Gastroesophageal sphincter (tissue), 4 donors: Measurements from ENCODE around the gene LSR. TPM values are rescaled to one million over a fixed set of nuclear protein-coding genes. Genes with fewer than 3 reads are reported as not detected.
"Not testable (repeated sequence)": the region's sequence is repeated elsewhere in the genome, so short reads cannot be mapped to it uniquely, and the experiment has no call there.

Experiments used
- ATAC-seq: fragments of 150-250 bp; one replicate; pipeline ENCODE4 v1.9.1; 2016; ENCODE audit warnings: mild to moderate bottlenecking, moderate library complexity
- H3K27ac ChIP-seq, 4 donors: fragments of 200-600 bp; sonication (generic) in 3 of 4; 1 replicate in 3 of 4; 2 replicates in 1 of 4; pipeline ENCODE4 v1.5.1; 2016 to 2019
- H3K27me3 ChIP-seq: fragments of 200-600 bp; sonication (generic); one replicate; pipeline ENCODE4 v1.5.1; 2019
- H3K36me3 ChIP-seq, 2 donors: fragments of 200-600 bp; sonication (generic); one replicate each; pipeline ENCODE4 v1.5.1; 2019; ENCODE audit warnings: control low read depth in 1 of 2
- H3K4me1 ChIP-seq, 3 donors: fragments of 200-600 bp; sonication (generic); 1 replicate in 2 of 3; 2 replicates in 1 of 3; pipeline ENCODE4 v1.5.1; 2016 to 2019; ENCODE audit warnings: control low read depth in 2 of 3
- H3K4me3 ChIP-seq, 2 donors: fragments of 200-600 bp; sonication (generic); one replicate each; pipeline ENCODE4 v1.5.1; 2019; ENCODE audit warnings: mild to moderate bottlenecking in 1 of 2, moderate library complexity in 1 of 2
- H3K9me3 ChIP-seq, 3 donors: fragments of 200-600 bp; sonication (generic); one replicate each; pipeline ENCODE4 v1.5.1; 2017 to 2019; ENCODE audit warnings: control low read depth in 2 of 3
- CTCF ChIP-seq, 4 experiments: fragments of 200-600 bp in 2 of 4; fragments of 450-650 bp in 2 of 4; sonication (generic) in 1 of 4; IDR thresholded peaks; one replicate each; pipeline ENCODE4 v1.5.1; 2017 to 2019; ENCODE audit warnings: antibody characterized with exemption in 4 of 4, mild to moderate bottlenecking in 2 of 4, moderate library complexity in 2 of 4
- EP300 ChIP-seq: sonication (generic); formaldehyde crosslinking; IDR thresholded peaks from one replicate; pipeline ENCODE4 v1.6.1; 2017; ENCODE audit warnings: antibody characterized with exemption, mild to moderate bottlenecking
- POLR2A ChIP-seq, 2 donors: fragments of 450-650 bp; IDR thresholded peaks; one replicate each; pipeline ENCODE4 v1.6.1; 2017; ENCODE audit warnings: antibody characterized with exemption in 2 of 2, mild to moderate bottlenecking in 2 of 2, moderate library complexity in 1 of 2
- POLR2AphosphoS5 ChIP-seq: sonication (generic); formaldehyde crosslinking; IDR thresholded peaks from one replicate; pipeline ENCODE4 v1.6.1; 2017; ENCODE audit warnings: antibody characterized with exemption
- WGBS, 2 donors: methylation state at CpG; one replicate each; pipeline ENCODE4 v1.1.5; 2018; ENCODE audit warnings: low coverage in 1 of 2; 5-methylcytosine and 5-hydroxymethylcytosine counted together
- total RNA-seq, 4 donors: library from RNA; depleted of rRNA; stranded (reverse); fragments of >200 nt; gene quantifications; one replicate each; pipeline ENCODE4 v1.1.0, GENCODE V29; 2016

Gene LSR
- total RNA-seq, 4 donors from 2014 or later: 3.3 to 6.6 (median 5.2) TPM

- Histone ChIP-seq H3K27me3 (peaks cover 33% of the 10 kb centered on the region), H3K9me3 (peaks cover 0 to 6% (median 0%) of the 10 kb centered on the region in 3 donors), H3K4me3 (no peak overlapping the region), H3K36me3 (no peaks in the 10 kb centered on the region), H3K27ac (no peak overlapping the region), H3K4me1 (no peaks in the 10 kb centered on the region)
- TF ChIP-seq POLR2AphosphoS5: no peak
- TF ChIP-seq EP300: no peak
- TF ChIP-seq CTCF (IDR thresholded peaks at IDR 0.05): no peak
- no peak for TF ChIP-seq POLR2A (IDR thresholded peaks at IDR 0.05)
- WGBS, 2 donors: 84 to 86% methylated on average over 1 to 13 of the region's 14 CpGs
- no peak for ATAC-seq
Observed at GRCh38 chr19:35231956-35232645, 16.7 kb upstream of the LSR start.

- no peak overlapping the region for H3K27ac ChIP-seq
- H3K4me3 ChIP-seq: no peak overlapping the region
- 54 to 70% methylated on average over 4 of the region's 5 CpGs for WGBS, 2 donors
- no peaks in the 10 kb centered on the region for H3K4me1 ChIP-seq
- no peak for TF ChIP-seq EP300
- TF ChIP-seq CTCF (IDR thresholded peaks at IDR 0.05): no peak
- TF ChIP-seq POLR2AphosphoS5: no peak
- no peak for TF ChIP-seq POLR2A (IDR thresholded peaks at IDR 0.05)
- no peak for ATAC-seq
- peaks cover 0 to 6% (median 0%) of the 10 kb centered on the region in 3 donors for H3K9me3 ChIP-seq
- H3K27me3 ChIP-seq: peaks cover 32% of the 10 kb centered on the region
- H3K36me3 ChIP-seq: no peaks in the 10 kb centered on the region
Observed at GRCh38 chr19:35232912-35233311, 15.9 kb upstream of the LSR start.

GRCh38 chr19:35236638-35237400 is 12.0 kb upstream of the LSR start:
- peaks cover 51% of the 10 kb centered on the region for H3K27me3 ChIP-seq
- no peak overlapping the region for H3K27ac ChIP-seq
- no peak overlapping the region for H3K4me3 ChIP-seq
- no peak for ATAC-seq
- H3K36me3 ChIP-seq: no peaks in the 10 kb centered on the region
- TF ChIP-seq CTCF (IDR thresholded peaks at IDR 0.05): no peak
- TF ChIP-seq POLR2AphosphoS5: no peak
- no peak for TF ChIP-seq EP300
- TF ChIP-seq POLR2A (IDR thresholded peaks at IDR 0.05): no peak
- H3K9me3 ChIP-seq: peaks cover 0 to 21% (median 0%) of the 10 kb centered on the region in 3 donors
- WGBS, 2 donors: 50 to 75% methylated on average over 2 to 5 of the region's 6 CpGs
- H3K4me1 ChIP-seq: no peaks in the 10 kb centered on the region

GRCh38 chr19:35239597-35239996 is 9.2 kb upstream of the LSR start:
- H3K27ac ChIP-seq, H3K36me3 ChIP-seq, ATAC-seq, H3K4me1 ChIP-seq, H3K4me3 ChIP-seq: not testable (repeated sequence)
- Histone ChIP-seq H3K27me3 (peaks cover 39% of the 10 kb centered on the region), H3K9me3 (peaks cover 0 to 23% (median 0%) of the 10 kb centered on the region in 3 donors)
- WGBS, 2 donors: 100% methylated on average over 1 of the region's 1 CpG

GRCh38 chr19:35240327-35240726 is 8.5 kb upstream of the LSR start:
- ATAC-seq: no peak
- Histone ChIP-seq H3K27me3 (peaks cover 40% of the 10 kb centered on the region), H3K36me3 (no peaks in the 10 kb centered on the region), H3K4me3 (no peak overlapping the region), H3K9me3 (peaks cover 0 to 21% (median 0%) of the 10 kb centered on the region in 3 donors), H3K27ac (no peak overlapping the region), H3K4me1 (no peaks in the 10 kb centered on the region)
- 80 to 100% methylated on average over 1 of the region's 1 CpG for WGBS, 2 donors
- no peak for TF ChIP-seq EP300
- TF ChIP-seq POLR2A (IDR thresholded peaks at IDR 0.05): no peak
- TF ChIP-seq CTCF (IDR thresholded peaks at IDR 0.05): no peak
- TF ChIP-seq POLR2AphosphoS5: no peak
